ENCODE data around the gene TMC6. TPM values are rescaled to one million over a fixed set of nuclear protein-coding genes. Genes with fewer than 3 reads are reported as not detected.

The TMC6 gene
- total RNA-seq, 1 donor from 2014 or later: 61.7 TPM

GRCh38 chr17:78159575-78160158 lies 31.1 kb upstream of the TMC6 start:
- no peaks in the 10 kb centered on the region for H3K9me3 ChIP-seq (ENCODE audit: insufficient read depth, low read depth, low read length)
- H3K4me3 Mint-ChIP-seq (ENCODE audit: unreplicated experiment): no peak overlapping the region
- no peaks in the 10 kb centered on the region for H3K27me3 ChIP-seq (ENCODE audit: insufficient read depth, low read length)
- H3K4me3 ChIP-seq (ENCODE audit: insufficient read depth, low read depth, low read length): no peak overlapping the region
- no peaks in the 10 kb centered on the region for H3K4me1 ChIP-seq (ENCODE audit: insufficient read depth, low read length)
- H4K20me1 ChIP-seq (ENCODE audit: insufficient read depth, low read length): no peaks in the 10 kb centered on the region
- no peaks in the 10 kb centered on the region for H3K79me2 ChIP-seq (ENCODE audit: insufficient read depth, low read length)
- H3K27me3 Mint-ChIP-seq (ENCODE audit: low read depth, unreplicated experiment): no peaks in the 10 kb centered on the region
- H2AFZ ChIP-seq (ENCODE audit: low read depth, low read length): no peak overlapping the region
- no peak overlapping the region for H3K27ac Mint-ChIP-seq (ENCODE audit: unreplicated experiment)
- FAIRE-seq: no peak
- no peaks in the 10 kb centered on the region for H3K36me3 ChIP-seq (ENCODE audit: insufficient read depth, low read length)
- H3K4me2 ChIP-seq (ENCODE audit: low read length): no peak overlapping the region
- DNase-seq (ENCODE audit: low read depth): peak; percentile 83
- H3K36me3 Mint-ChIP-seq (ENCODE audit: low read depth, unreplicated experiment): no peaks in the 10 kb centered on the region
- peaks cover 8% of the 10 kb centered on the region for H3K4me1 Mint-ChIP-seq (ENCODE audit: low read depth, unreplicated experiment)
- H3K27ac ChIP-seq (ENCODE audit: low read depth, low read length): no peak overlapping the region
- no peak overlapping the region for H3K9ac ChIP-seq (ENCODE audit: low read length)
- no peaks in the 10 kb centered on the region for H3K9me3 Mint-ChIP-seq (ENCODE audit: unreplicated experiment)
- TF ChIP-seq EZH2 (IDR thresholded peaks at IDR 0.05; ENCODE audit: insufficient read depth, low read length) (no peak), CTCF (IDR thresholded peaks at IDR 0.05; ENCODE audit: insufficient read depth, low read depth, low read length) (no peak)

GRCh38 chr17:78154903-78155811 lies 26.6 kb upstream of the TMC6 start:
- Mint-ChIP-seq H3K27me3 (ENCODE audit: low read depth, unreplicated experiment) (no peaks in the 10 kb centered on the region), H3K27ac (ENCODE audit: unreplicated experiment) (no peak overlapping the region), H3K4me1 (ENCODE audit: low read depth, unreplicated experiment) (peaks cover 17% of the 10 kb centered on the region), H3K36me3 (ENCODE audit: low read depth, unreplicated experiment) (no peaks in the 10 kb centered on the region), H3K9me3 (ENCODE audit: unreplicated experiment) (no peaks in the 10 kb centered on the region), H3K4me3 (ENCODE audit: unreplicated experiment) (no peak overlapping the region)
- H4K20me1 ChIP-seq (ENCODE audit: insufficient read depth, low read length): no peaks in the 10 kb centered on the region
- no peaks in the 10 kb centered on the region for H3K27me3 ChIP-seq (ENCODE audit: insufficient read depth, low read length)
- no peak overlapping the region for H2AFZ ChIP-seq (ENCODE audit: low read depth, low read length)
- no peaks in the 10 kb centered on the region for H3K9me3 ChIP-seq (ENCODE audit: insufficient read depth, low read depth, low read length)
- H3K79me2 ChIP-seq (ENCODE audit: insufficient read depth, low read length): no peaks in the 10 kb centered on the region
- TF ChIP-seq EZH2 (IDR thresholded peaks at IDR 0.05; ENCODE audit: insufficient read depth, low read length): no peak
- no peak for TF ChIP-seq CTCF (IDR thresholded peaks at IDR 0.05; ENCODE audit: insufficient read depth, low read depth, low read length)
- H3K4me3 ChIP-seq (ENCODE audit: insufficient read depth, low read depth, low read length): no peak overlapping the region
- no peaks in the 10 kb centered on the region for H3K36me3 ChIP-seq (ENCODE audit: insufficient read depth, low read length)
- FAIRE-seq (no peak), DNase-seq (ENCODE audit: low read depth) (no peak)
- H3K4me2 ChIP-seq (ENCODE audit: low read length): no peak overlapping the region
- no peak overlapping the region for H3K9ac ChIP-seq (ENCODE audit: low read length)
- H3K4me1 ChIP-seq (ENCODE audit: insufficient read depth, low read length): no peaks in the 10 kb centered on the region
- no peak overlapping the region for H3K27ac ChIP-seq (ENCODE audit: low read depth, low read length)

Measured in astrocyte (in vitro differentiated cells and primary cell).